ENCODE data around the gene NPM1.

NPM1 gene

DNA sequence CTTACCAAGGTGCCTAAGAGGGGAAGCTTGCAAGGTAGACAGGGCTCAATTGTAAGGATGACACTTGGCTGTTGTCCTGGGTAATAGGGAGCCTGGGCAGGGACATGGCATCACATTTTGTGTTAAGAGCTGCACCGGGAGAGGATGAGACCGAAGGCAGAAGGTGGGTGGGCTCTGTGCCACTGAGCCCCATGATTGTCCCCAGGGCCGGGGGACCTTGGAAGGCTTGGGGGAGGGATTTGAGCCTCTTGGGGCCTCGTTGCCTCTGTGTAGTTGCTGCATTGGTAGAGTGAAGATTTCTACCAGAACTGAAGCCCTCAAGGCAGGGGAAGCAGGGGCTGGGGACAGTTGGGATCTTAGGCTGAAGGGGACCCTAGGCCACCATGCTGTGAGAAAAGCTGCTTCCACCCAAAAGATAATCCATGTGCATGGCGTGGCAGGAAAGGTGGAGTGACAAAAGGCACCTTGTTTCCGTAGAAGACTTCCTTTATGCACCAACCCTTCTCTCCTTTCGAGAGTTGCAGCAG, 43.7 kb downstream of the NPM1 start:
- DNase-seq = no peak

DNA sequence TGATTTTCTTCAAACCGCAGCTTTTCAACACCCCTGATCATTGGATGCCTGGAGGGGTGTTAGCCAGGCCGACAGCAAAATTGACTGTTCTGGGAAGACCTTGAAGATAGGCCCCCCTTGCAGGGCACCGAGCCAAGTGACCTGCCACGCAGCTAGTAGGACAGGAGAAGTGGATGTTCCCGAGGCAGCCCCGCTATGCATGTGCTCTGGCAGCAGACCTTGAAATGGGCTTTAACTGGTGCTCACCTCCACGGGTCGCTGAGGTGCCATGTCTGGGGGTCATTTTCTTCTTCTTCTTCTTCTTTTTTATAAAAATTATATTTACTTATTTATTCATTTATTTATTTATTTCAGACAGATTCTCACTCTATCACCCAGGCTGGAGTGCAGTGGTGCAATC, 44.4 kb downstream of the NPM1 start:
- no peak for DNase-seq

DNA sequence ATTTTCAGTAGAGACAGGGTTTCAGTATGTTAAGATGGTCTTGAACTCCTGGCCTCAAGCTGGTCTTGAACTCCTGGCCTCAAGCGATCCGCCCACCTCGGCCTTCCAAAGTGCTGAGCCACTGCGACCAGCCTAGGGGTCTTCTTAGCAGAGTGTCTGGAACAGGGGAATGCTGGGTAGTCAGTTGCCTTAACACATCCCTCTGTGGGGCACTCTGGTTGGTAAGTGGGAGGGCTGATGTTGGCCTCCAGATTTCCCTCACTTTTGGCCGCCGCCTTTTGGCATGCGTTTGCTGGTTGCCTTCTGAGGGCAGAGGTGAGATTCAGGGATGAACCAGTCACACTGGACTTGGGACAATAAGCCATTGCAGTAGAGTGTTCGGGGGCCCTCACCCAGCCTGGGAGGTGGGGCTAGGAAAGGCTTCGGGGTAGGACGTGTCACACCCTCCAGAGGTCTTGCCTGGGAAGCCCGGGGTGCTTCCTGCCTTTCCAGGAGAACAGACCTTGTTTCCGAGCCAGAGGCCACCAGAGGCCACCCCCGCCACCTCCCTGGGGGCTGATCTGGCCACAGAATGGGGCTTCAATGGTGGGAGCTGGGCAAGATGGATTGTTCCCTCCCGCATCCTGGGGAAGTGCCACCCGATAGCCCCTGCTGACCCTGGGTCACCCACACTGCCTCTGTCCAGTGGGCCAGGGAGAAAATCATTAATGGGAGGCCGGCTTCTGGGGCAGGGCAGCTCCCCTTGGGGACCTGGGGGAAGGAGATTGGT, 45.1 kb downstream of the NPM1 start:
- DNase-seq = no peak

DNA sequence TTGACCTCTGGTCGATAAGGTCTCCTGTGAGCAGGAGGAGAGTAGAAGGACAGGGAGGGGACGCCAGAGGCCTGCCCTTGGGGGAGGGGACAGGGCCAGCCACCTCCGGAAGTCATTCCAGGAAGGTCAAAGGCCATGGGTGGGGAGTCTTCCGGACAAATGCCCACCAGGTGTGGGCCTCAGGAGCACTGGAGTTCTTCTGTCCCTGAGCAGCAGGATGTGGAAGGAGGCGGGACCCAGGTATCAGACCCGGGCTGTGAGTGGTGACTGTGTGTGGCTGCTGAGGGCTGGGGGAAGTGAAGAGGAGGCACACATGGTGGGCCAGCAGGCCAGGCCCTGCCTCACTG, 45.7 kb downstream of the NPM1 start:
- DNase-seq = no peak

DNA sequence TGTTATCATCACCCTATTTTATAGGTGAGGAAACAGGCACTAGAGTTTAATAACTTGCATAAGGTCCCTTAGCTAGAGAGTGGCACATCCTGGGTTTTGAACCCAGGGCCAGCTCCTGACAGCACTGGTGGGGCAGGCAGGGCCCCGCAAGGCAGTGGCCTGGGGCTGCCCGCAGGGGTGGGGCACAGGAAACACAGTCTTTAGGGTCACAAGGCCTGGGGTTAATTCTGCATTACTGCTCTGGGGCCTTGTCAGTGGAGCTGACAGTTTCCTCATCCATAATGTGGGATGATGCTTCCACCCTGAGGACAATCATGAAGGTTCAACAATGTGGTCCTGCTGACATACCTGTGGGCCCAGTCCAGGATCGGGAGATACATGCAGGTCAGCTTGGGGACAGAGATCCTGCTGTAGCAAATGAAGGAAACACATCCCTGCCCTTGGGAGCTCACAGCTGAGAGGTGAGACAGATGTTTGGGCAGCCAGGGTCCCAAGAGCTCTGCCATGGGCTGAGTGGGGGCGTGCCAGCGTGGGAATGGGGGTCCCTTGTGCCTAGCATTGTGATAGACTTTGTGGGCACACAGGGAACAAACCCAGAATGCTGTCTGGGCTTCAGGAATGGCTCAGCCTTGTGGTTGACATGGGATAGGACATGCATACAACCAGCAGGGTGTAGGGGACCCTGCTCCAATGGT, 46.5 kb downstream of the NPM1 start:
- no peak for DNase-seq

DNA sequence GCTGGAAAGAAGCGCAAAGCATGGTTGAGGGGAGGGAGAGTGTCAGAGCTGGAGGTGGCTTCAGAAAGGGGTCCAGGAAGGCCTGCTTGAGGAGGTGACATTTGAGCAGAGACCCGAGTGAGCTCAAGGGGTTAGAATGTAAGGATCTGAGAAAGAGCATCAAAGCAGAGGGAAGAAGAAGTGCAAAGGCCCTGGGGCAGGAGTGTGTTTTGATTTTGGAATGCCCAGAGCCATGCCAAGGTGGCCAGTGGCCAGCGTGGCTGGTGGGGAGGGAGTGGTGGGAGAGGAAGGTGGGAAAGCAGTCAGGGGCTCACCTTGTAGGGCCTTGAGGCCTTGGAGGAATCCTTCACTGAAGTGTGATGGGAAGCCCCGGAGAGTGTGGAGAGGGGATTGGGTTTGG, 47.2 kb downstream of the NPM1 start:
- no peak for DNase-seq

DNA sequence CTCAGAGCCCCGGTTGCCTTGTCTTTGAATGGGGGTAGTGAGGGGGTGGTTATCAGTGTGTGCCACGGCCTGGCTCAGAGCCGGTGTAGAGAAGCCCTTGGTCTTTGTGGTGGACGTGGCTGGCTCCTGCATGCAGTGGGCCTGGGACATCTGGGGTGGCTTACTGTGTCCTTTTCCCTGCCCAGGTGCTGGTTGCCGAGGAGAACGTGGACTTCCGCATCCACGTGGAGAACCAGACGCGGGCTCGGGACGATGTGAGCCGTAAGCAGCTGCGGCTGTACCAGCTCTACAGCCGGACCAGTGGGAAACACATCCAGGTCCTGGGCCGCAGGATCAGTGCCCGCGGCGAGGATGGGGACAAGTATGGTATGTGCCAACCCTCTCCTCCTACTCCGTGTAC, 48.3 kb downstream of the NPM1 start:
- no peak for DNase-seq

DNA sequence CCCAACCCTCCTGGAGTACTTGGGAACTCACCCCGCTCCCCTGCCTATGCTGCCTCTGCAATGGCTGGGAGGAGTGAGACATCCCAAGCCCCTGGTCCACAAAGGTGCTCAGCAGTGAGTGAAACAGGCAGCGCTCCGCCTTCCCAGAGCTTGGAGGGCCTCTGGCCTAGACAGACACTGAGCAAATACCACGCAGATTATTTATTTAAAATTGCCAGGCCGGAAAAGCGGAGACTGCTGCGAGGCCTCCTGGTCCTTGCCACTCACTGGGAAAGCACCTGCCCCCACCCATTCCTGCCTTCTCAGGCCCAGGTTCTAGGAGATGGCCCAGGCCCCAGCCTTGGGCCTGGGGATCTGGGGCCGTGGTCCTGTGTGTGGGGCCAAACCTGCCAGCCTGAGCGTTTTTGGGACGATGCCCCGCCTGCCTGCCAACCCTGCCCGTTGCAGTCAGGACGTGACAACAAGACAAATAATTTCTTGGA, 49.2 kb downstream of the NPM1 start:
- no peak for DNase-seq

DNA sequence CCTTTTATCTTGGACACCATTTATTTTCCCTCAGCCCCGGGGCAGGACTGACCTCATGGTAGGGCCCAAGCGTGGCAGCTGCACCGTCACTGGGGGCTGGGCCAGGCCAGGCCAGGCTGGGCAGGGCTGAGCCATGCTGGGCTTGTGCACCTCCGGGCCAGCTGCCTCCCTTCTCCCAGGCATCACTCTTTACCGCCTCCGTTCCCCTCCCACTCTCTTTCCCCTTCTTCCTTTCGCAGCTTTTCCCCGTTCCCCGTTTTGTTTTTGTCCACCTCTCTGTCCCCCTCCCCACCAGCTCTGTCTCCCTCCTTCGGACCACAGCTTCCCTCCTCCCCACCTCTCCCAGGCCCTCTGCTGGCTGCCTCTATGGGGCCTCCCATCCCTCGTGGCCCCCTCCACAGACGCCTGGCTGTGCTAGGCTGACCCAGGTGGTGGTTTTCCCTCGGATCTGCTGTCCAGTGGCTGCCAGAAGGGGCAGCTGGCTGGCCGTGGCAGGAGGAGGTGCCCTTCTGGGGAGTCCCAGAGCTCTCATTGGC, 49.7 kb downstream of the NPM1 start:
- DNase-seq = no peak

DNA sequence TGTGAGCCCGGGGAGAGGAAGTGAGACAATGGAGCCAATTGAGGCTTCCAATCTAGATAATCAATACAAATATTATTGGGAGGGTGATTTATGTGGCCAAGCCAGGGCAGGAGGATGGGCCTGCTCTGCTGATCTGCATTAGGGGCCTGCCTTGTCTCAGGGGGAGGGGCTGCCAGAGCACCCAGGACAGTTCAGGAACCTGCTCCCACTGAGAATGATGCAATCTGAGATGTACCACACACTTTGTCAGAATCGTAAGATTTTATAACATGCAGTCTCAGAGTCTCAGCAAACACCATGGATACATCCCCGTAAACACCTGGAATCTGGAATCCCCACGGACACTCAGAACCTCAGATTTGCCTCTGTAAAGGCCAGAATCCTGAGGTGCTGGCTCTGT, 51.1 kb downstream of the NPM1 start:
- no peak for DNase-seq

DNA sequence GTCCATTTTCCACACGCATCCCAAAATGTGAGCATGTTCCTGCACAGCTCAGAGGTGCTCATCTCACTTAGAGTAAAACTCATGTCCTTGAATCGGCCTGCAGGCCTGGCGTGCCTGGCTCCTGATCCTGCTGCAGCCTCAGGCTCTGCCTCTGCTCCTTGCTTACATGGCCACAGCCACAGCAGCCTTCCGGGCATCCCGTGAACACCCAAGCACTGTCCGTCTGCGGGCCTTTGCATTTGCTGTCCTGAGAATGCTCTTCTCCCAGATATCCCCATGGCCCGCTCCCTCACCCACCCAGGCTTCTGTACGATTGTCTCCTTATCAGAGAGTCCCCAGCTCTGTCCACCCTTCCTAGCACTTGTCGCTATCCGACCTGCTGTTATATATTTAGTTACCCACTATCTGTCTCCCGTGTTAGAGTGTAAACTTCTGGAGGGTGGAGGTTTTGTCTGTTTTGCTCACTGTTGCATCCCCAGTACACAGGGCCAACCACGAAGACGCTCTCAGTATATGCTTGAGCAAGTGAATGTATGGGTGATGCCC, 53.7 kb downstream of the NPM1 start:
- no peak for DNase-seq

DNA sequence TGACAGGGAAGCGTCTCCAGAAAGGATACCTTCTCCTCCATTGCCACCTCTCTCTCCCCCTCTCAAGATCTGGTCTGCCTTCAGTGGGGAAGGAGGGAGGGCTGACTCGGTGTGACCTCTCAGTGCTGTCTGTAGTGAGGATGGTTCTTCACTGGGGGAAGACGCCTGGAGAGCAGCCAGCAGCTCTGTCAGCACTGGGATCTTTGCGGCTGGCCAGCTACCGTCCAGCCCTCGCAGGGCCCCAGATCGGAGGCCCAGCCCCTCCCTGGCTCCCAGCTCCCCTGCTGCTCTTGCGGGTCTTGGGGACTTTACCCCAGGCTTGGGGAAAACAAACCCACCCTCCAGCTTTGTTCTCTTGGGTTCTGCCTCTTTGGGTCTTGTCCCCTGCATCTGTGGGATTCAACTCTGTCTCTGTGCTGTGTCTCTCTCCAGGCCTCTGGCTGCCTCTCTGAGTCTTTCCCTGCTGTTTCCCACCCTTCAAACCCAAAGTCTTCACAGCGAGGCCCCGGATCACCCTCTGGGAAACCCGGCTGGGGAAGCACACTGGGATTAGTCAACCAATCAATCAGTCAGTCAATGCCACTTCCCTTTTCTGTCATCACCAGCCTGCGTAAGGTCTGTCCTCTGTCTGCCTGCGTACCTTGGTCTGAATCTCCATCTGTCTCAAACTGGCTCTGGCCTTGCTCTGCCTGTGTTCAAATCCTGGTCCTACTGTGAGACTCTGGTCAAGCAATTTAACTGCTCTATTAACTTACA, 54.8 kb downstream of the NPM1 start:
- DNase-seq = no peak

DNA sequence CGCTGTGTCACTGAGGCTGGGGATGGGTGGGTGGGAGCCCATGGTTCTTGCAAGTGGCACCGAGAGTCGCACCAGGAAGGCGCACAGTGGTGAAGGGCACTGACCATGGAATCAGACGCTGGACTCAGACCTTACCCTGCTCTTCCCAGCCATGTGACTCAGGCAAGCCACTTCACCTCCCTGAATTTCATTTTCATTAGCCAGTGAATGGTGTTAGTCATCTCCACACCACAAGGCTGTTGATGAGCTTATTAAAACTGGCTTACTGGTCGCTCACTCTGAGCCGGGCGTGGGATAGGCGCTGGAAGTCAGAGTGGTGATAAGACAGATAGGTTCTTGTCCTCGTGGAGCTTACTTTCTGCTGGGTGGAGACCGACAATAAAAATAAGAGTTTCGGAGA, 56.9 kb downstream of the NPM1 start:
- no peak for DNase-seq

DNA sequence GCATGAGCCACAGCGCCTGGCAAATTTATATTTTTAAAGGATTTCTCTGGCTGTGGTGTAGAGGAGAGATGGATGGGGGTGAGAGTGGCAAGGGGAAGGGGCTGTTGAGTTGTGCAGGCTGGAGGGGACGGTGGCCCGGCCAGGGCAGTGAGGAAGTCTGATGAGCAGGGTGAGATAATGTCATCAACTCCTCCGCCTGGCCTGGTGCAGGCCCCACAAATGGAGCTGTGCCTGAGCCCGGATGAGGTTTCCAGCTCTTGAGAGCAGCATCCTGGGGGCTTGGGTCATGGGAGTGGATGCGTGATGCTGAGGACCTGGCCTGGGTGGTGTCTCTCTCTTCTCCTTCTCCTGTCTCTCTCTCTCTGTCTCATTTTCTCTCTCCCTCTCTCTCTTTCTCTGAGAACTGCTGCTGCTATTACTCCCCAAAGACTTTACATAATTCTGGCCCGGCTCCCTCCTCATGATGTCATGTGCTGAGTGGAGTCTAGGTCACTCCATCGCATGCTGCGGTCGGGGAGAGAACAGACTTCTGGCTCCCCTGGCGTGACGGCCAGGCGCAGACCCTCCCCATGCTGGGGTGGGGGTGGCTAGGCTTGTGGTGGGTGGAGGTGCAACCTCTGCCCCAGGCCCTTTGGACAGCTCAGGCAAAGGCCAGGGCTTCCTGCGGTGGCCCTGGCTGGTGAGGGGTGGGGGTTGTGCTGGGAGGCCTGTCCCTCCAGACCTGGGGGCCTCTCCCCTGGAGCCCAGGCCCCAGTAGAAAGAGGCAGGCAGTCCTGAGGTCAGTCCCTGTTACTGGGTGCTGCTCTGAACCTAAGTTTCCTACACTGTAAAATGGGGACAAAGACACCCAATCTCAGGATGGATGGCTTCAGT, 58.2 kb downstream of the NPM1 start:
- no peak for DNase-seq

DNA sequence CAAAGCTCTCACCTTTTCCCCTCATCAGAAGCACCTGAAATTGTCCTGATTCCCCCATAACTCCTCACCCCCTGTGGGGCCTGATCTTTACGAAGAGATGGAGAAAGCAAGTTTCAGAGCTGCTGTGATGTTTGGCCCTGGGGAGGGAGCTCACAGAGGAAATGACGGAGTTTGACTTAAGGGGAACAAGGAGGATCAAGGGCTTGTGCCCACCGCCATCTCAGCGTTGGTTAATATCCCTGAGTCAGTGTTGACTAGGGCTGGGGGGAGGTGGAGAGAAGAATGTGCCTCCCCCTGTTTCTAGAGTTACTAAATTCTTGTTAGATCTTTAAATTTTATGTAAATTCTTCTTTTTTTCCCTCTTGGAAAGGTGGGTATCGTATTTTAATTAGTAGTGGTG, 59.6 kb downstream of the NPM1 start:
- no peak for DNase-seq

DNA sequence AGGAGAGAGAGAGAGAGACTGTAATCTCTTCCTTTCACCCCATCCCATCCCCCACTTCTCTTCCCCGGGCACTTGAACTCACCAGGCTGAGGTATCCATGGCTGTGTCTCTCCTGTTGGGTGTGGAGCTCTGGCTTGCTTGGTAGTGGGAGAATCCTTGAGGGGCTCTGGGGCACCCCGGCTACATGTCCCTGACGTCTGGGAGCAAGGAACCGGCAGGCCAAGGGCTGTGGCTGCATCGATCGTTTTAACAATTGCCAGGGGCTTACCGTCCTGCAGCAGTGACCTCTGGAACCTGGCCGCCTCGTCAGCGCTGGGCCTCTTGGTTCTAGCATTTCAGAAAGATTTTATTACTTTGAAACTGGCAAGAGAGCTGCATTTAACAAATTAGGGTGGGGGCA, 61.8 kb downstream of the NPM1 start:
- no peak for DNase-seq

DNA sequence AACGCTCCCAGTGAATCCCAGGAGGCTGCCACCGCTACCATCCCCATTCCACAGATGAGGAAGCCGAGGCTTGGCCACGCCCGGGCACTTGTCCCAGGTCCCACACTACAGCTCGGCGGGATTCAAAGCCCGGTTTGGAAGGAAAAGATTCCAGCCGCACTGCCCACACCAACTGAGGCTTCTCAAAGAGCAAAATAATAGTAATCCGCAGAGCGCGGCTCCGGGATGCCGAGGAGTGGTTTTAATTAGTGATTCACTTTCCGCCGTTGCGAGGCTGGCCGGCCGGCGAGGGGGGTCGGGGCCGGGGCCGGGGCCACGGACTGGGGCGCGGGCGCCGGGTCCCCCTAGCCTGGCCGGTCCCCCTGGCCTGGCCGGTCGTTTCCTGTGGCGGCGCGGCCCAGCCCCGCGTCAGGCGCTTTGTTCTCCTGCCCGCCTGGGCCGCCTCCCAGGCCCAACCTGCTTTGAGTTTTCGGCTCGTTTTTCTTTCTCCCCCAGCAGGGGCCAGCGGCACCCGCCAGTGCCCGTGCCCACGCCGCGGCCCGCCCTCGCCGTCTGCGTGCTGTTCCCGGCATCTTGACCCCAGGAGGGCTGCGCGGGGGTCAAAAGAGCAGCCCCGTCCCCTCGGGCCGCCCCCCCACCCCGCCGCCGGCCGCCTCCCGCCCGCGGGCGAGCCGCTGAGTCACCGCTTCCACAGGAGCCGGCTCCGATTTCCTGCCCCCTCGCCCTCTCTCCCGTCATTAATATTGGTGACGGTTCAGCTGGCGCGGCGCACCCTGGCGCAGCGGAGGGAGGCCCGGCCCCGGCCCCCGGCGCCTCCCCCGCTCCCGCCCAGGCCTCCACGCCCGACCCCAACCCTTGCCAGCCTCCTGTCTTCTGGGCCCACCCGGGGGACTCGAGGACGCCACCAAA, 63.0 kb downstream of the NPM1 start:
- no peak for DNase-seq

DNA sequence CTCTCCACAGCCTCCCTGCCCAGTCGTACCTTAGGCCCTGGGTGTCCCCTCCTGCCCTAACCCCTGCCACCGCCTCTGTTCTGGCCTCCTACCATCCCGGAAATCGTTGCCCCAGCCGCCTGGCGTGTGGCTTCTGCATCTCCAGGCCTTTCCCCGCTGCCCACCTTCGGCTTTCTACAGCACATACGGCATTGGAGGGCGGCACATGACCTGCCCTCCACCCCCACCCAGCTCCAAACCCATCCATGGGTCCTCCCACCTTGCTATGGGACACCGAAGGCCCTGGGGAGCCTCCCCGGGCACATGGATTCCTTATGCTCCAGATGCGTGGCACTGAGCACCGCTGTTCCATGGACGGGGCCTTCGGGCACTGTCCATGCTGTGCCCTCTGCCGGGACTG, 63.8 kb downstream of the NPM1 start:
- no peak for DNase-seq

DNA sequence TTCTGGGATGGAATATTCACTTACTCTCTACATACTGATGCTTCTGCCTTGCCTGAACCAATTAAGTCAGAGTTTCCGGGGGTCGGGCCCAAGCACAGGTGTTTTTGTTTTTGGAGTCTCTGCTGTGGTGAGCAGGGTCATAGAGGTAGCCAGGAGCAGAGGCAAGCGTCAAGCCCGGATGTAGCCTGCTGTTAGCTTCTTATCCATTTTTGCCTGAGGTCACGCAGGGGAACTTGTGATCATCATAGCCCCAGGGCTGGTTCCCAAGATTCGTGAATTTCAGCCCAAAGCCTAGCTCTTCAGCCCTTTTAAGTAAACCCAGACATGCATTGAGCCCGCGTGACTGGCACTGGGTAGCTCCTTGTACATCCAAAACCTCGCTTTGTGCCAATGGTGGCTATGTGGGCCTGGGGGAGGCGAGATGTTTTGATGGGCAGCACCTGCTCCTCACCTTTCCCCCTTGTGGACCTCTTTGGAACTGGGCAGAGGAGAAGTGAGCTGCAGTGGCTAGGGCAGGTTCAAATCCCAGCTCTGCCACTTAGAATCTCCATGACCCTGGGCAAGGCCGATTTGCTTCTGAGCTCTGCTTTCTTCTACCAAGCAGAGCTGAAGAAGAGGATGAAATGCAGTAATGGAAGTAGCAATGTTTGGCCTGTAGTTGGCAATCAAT, 65.5 kb downstream of the NPM1 start:
- DNase-seq = no peak

DNA sequence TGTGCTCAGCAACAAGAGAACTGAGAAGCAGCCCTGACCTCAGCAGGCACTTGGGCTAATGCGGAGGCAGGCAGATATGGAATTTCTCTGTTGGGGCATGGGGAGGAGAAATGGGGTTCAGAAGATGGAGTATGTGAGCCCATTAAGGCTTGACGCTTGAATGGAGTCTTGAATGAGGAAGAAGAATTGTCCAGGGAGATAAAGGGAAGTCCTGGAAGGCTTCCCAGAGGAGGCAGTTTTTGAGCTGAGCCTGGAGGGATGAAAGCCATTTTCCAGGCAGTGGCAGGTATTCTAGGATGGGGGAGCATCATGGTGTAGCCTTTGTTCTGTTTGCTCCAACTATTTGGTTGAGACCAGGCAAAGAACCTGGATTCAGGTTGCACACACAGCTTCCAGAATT, 66.3 kb downstream of the NPM1 start:
- no peak for DNase-seq

DNA sequence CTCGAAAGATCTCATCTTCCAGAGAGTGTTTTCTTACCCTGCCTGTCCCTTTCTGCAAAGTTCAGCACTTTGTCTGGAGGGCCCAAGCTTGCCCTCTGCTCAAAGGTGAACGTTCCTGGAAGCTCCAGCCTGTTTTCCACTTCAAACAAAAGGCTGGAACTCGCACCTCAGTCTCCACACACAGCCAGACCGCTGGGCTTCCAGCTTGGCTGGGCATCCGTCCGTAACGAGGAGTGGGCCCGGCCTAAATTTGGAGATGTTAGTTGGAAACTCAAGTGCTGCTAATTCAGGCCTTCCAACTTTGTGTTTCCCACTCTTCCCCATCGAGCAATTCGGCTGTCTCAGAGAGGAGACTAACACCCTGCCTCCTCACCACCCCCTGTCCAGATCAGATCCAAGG, 66.9 kb downstream of the NPM1 start:
- DNase-seq = no peak

All from NCI-H748 treated with DMSO at 0.1 percent for 48 hours (cell line).